Measurements from ENCODE around the gene SHOC2. TPM values are rescaled to one million over a fixed set of nuclear protein-coding genes. Genes with fewer than 3 reads are reported as not detected.

SHOC2 gene
- total and polyA plus RNA-seq, 2 experiments from 2014 or later, result 23.3 to 33.3 TPM

GRCh38 chr10:110885932-110886674 lies 33.3 kb upstream of the SHOC2 start:
- no peak overlapping the region for H3K4me3 Mint-ChIP-seq
- no peaks in the 10 kb centered on the region for H4K20me1 ChIP-seq (replicated peaks; ENCODE audit: insufficient read depth)
- H2AFZ ChIP-seq, result no peak overlapping the region
- TF ChIP-seq STAT1 (IDR thresholded peaks at IDR 0.05; ENCODE audit: unreplicated experiment), result no peak
- no peak for TF ChIP-seq EZH2 (IDR thresholded peaks at IDR 0.05; ENCODE audit: low read depth, unreplicated experiment)
- TF ChIP-seq ETS1 (IDR thresholded peaks at IDR 0.05), result no peak
- TF ChIP-seq CTCF (conservative IDR thresholded peaks at IDR 0.05; ENCODE audit: low read depth in 2 of 2), result no peak
- TF ChIP-seq ZNF331 (CRISPR knock-in tag; IDR thresholded peaks at IDR 0.05; ENCODE audit: low read depth), result no peak
- TF ChIP-seq ZNF114 (CRISPR knock-in tag; IDR thresholded peaks at IDR 0.05), result no peak
- no peak for TF ChIP-seq CREB1 (CRISPR knock-in tag; IDR thresholded peaks at IDR 0.05; ENCODE audit: low read depth)
- no peak for TF ChIP-seq JUNB (IDR thresholded peaks at IDR 0.05; ENCODE audit: unreplicated experiment)
- no peak for TF ChIP-seq REST (IDR thresholded peaks at IDR 0.05; ENCODE audit: unreplicated experiment)
- TF ChIP-seq ZNF462 (CRISPR knock-in tag; IDR thresholded peaks at IDR 0.05), result no peak
- no peak for TF ChIP-seq POLR2AphosphoS5 (IDR thresholded peaks at IDR 0.05; ENCODE audit: low read depth)
- no peak for TF ChIP-seq EZH2phosphoT487 (IDR thresholded peaks at IDR 0.05; ENCODE audit: unreplicated experiment)
- TF ChIP-seq NANOG (IDR thresholded peaks at IDR 0.05; ENCODE audit: borderline replicate concordance), result no peak
- H3K36me3 Mint-ChIP-seq (ENCODE audit: low read depth), result peaks cover 4% of the 10 kb centered on the region; the same call in 1 of the 3 replicates
- H3F3A ChIP-seq (replicated peaks; ENCODE audit: low read depth), result no peaks in the 10 kb centered on the region
- H3K9me2 ChIP-seq (ENCODE audit: insufficient read depth), result no peaks in the 10 kb centered on the region
- no peak overlapping the region for H3K4me2 ChIP-seq
- DNase-seq (ENCODE audit: low spot score), result no peak
- peaks cover 2% of the 10 kb centered on the region for H3K27me3 Mint-ChIP-seq (ENCODE audit: insufficient read depth, low read depth, poor library complexity)
- no peak for ATAC-seq
- no peaks in the 10 kb centered on the region for H3K79me2 ChIP-seq (replicated peaks; ENCODE audit: insufficient read depth)
- H3K27ac ChIP-seq (ENCODE audit: low read depth), result no peak overlapping the region
- H3K4me1 ChIP-seq (ENCODE audit: insufficient read depth), result no peaks in the 10 kb centered on the region
- no peak overlapping the region for H3K27ac Mint-ChIP-seq
- H3K4me3 ChIP-seq, result no peak overlapping the region
- H3K9me3 Mint-ChIP-seq, result no peaks in the 10 kb centered on the region
- no peaks in the 10 kb centered on the region for H3K27me3 ChIP-seq (ENCODE audit: insufficient read depth)
- H3K36me3 ChIP-seq (ENCODE audit: insufficient read depth), result no peaks in the 10 kb centered on the region
- H3K4me1 Mint-ChIP-seq, result no peaks in the 10 kb centered on the region
